HG03565 (cell line): ENCODE data around the gene GAPT.

ENCODE experiments used
- ATAC-seq: cut with Tn5 transposase; IDR thresholded peaks from one replicate; pipeline ENCODE4 v1.9.1; 2021; ENCODE audit warnings: mild to moderate bottlenecking, moderate library complexity; ENCODE audit not compliant: unreplicated experiment

GAPT gene

DNA sequence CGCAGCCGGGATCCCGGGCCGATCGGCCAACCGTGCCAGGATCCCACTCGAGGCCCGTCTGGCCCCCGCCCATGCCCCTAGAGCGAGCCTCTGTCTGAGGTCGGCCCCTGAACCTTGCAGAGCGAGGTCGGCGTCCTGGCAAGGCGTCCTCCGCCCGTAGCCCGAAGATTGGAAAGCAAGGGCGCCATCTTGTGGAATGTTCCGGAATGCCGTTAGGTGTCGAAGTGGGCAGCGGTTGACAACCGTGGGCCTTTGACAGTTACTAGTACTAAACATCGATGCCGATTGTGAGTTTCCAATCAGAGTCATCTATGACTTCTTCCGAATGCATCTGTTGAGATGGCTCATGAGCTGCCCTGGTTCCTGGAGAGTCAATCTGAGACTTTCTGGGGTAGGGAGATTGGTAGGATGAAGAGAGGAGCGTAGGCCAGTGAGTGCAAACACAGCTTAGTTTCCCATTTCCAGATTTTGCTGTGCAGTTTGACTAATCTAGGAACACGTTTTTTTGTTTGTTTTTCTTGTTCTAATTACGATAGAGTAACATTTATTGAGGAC lies 30.4 kb upstream of the GAPT start:
- ATAC-seq: peak; percentile 66

DNA sequence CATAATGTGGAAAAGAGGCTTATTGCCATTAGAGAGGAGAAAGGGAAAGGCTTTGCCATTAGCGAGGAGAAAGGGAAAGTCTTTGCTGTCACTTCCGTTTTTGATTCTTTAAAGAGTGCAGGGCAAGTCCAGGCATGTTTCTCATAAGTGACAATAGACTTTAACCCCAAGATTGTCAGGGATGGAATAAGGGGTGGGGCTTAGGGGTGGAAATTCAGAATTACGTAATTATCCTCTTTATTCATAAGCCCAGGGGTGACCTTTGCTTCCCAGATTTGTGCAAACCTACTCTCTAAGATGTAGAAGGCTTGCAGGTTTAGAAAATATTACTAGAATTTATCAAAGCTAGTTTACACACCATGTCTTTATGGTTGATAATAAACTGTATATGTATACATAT lies 29.1 kb upstream of the GAPT start:
- no peak for ATAC-seq

GRCh38 chr5:58462623-58463230 lies 28.5 kb upstream of the GAPT start:
- ATAC-seq: no peak

- peak; percentile 94 for ATAC-seq
Measured at GRCh38 chr5:58466939-58467338, 24.3 kb upstream of the GAPT start.

DNA sequence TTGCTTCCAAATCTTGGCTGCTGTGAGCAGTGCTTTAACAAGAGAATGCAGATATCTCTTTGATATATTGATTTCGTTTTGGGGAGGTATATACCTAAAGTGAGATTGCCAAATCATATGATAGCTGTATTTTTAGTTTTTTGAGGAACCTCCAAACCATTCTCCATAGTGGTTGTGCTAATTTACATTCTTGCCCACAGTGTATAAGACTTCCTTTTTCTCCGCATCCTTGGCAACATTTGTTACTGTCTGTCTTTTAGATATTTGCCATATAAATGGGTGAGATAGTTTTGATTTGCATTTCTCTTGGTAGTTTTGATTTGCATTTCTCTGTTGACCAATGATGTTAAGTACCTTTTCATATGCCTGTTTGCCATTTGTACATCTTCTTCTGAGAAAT lies 21.3 kb upstream of the GAPT start:
- ATAC-seq: no peak

GRCh38 chr5:58475404-58475803 lies 15.8 kb upstream of the GAPT start:
- no peak for ATAC-seq

DNA sequence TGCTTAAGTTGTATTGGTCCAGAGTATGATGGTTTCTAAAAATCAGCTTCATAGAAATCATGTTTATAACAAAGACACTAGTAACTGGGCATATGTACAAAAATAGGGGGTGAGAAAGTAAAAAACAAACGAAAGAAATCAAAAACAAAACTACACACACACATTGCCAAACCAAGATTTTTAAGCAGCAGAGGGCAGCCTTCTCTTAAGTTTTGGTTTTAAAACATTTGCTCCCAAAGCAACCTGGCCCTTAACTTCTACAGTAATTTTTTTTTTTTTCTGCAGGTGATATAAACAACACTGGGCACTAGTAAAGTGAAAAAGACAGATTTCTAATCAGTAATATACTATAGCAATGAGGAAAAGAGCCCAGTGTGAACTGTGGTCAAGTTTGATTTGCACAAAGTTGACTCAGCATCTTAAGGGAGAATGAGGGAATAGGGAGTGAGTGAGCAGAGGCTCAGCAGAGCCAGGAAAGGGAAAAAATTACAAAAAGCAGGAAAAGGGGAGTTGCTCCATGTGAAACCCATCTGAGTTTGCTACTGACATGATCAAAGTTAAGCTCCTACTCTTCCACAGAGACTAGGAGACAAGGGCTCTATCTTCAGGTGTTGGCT lies 13.4 kb upstream of the GAPT start:
- no peak for ATAC-seq

GRCh38 chr5:58481066-58481676 lies 10.1 kb upstream of the GAPT start:
- ATAC-seq: no peak

GRCh38 chr5:58481828-58482227 lies 9.4 kb upstream of the GAPT start:
- no peak for ATAC-seq

DNA sequence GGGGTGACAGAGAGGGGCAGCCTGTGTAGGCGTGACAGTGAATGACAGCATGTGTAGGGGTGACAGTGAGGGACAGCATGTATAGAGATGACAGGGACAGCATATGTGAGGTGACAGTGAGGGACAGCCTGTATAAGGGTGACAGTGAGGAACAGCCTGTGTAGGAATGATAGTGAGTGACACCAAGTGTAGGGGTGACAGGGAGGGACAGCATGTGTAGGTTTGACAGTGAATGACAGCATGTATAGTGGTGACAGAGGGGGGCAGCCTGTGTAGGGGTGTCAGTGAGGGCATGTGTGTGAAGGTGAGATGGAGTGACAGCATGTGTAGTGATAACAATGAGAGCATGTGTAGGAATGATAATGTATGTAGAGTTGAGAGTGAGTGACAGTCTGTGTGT lies 8.7 kb upstream of the GAPT start:
- ATAC-seq: no peak

DNA sequence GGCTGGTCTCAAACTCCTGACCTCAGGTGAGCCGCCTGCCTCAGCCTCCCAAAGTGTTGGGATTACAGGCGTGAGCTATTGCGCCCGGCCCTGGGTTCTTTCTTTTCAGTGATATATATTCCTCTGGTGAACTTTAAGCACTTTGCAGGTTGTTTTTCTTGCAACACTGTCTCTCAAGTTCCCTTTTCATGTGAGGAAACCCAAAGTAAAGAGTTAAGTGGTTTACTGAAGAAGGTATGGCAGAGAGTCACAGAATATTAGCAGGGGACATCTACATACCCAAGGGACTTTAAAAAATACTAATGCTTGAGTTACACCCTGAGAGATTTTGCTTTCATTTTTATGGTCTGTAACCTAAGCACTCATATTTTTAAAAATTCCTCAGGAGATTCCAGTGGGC lies 6.7 kb upstream of the GAPT start:
- ATAC-seq: no peak

DNA sequence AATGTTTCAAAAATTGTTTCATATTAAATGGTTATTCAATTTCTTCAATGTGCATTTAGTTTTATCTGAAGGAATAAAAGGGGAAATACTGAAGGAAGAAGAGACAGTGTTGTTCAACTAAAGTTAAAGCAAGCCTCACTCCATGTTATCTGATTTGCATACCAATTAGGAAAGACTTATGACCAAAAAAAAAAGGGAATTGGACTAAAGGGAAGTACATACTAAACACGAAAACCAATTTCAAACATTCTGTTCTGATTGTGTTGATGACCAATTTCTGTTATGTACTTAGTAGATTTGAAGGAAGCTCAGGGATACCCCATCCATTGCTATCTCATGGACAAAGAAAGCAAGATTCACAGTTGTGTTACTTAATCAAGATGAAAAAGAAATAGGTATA lies 4.9 kb upstream of the GAPT start:
- no peak for ATAC-seq

GRCh38 chr5:58490402-58491050 lies 709 bp upstream of the GAPT start:
- ATAC-seq: no peak

DNA sequence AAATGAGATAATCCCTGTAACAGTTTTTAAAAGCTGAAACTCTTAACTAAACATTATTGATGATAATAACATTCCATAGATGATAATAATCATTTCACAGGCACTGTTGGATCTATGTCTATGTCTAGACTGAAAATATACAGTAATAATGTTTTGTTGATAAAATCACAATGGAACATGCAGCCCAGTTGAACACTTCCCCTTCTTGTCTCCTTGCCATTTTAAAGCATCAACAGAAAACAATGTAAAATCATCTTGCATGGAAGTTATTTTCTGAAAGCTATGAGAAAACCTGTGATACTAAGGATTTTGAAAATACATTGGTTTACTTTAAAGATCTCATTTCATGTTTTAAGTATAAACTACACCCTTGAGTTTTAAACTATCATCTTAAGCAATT lies 1.9 kb downstream of the GAPT start:
- ATAC-seq: no peak

- ATAC-seq: no peak
Measured at GRCh38 chr5:58496488-58496887, 5.3 kb downstream of the GAPT start.

DNA sequence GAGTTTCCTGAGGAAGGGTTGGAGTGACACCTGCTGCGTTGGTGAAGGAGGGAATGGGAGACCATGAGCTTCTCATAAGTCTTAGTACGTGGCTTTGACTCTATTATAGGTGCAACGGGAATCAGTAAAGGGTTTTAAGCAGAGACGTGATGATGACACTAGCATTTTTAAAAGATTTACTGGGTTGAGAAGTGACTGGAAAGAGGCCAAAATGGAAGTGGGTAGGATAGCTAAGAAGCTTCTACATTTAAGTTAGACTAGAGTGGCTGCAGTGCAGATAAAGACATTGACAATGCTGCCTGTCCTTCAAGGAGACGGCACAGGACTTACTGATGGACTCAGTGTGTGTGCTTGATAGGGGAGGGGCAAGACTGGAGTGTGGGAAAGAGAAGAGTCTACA lies 6.2 kb downstream of the GAPT start:
- no peak for ATAC-seq

GRCh38 chr5:58497921-58498320 lies 6.7 kb downstream of the GAPT start:
- ATAC-seq: no peak

DNA sequence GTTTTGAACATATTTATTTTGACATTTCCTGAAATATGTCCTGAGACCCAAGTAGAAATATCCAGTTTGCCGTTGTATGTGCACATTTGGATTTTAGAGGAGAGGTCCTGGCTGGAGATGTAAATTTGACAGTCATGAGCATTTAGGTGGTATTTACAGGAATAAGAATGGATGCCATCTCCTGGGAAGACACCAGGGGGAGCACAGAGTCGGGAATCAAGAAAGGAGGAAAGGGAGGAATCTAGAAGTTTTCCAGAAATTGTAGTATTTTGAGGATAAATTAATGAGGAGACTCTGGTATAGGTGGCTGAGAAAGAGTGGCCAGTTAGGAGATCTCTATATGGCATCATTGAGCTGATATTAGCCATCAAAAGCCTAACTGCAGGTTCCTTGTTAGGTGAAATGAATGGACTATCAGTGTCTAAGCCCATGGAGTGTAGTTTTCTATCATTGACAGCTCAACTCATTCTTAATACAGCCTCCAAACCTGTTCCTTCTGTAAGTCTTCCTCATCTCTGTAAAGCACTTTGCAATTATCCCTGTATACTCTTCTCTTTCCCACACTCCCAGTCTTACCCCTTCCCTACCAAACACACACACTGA lies 7.2 kb downstream of the GAPT start:
- ATAC-seq: no peak

DNA sequence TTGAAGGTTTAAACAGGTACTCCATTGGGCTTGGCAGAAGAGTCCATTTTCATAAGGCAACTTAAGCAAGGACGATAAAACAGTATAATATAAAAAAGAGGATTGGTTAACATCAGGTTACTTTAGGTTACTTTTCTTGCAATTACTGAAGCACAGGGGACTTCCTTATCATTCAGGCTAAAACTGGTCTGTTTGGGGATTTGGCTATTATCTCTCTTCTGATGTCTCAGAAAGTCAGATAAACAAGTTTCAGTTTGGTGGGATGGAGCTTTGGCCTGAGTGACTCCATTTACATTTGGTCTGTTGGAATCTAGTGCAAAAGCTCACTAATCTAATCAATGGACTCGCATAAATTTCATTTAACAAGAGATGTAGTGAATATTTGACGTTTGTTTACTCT lies 8.0 kb downstream of the GAPT start:
- ATAC-seq: no peak

DNA sequence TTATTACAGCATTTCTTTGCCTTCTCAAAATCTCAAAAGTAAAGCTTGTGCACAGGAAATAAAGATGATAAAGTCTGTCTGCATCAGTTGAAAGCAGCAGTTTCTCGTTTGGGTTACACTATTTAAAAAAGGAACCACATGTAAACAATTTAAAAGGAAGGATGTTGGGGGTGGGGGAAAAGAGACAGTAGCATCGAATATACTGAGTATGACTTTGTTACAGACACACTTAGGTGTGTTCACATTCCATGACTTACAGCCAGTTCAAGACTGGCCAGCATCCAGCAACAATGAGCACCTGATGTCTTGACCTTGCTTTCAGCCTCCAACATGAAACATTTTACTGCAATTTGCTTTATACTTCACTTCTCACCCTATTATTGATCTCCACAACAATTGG lies 8.7 kb downstream of the GAPT start:
- ATAC-seq: no peak

GRCh38 chr5:58501778-58502417 lies 10.7 kb downstream of the GAPT start:
- ATAC-seq: no peak
